Type B pancreatic cell (in vitro differentiated cells): ENCODE data around the gene APC2. TPM values are rescaled to one million over a fixed set of nuclear protein-coding genes. Genes with fewer than 3 reads are reported as not detected.
"Not testable (repeated sequence)": the region's sequence is repeated elsewhere in the genome, so short reads cannot be mapped to it uniquely, and the experiment has no call there.

Source experiments
- DNase-seq: peaks from one replicate; pipeline ENCODE4 v3.0.0; 2021; ENCODE audit warnings: mixed read lengths; ENCODE audit not compliant: unreplicated experiment; ENCODE audit errors: extremely low spot score
- H3K27ac Mint-ChIP-seq: 2 replicates; pipeline ENCODE4 v1.8.0; 2021; ENCODE audit warnings: mild to moderate bottlenecking, mixed read lengths
- H3K27me3 Mint-ChIP-seq: 2 replicates; pipeline ENCODE4 v1.8.0; 2021; ENCODE audit warnings: mixed read lengths
- H3K36me3 Mint-ChIP-seq: 2 replicates; pipeline ENCODE4 v1.8.0; 2021; ENCODE audit warnings: mixed read lengths
- H3K4me1 Mint-ChIP-seq: one replicate; pipeline ENCODE4 v1.8.0; 2021; ENCODE audit warnings: mixed read lengths; ENCODE audit not compliant: unreplicated experiment
- H3K4me3 Mint-ChIP-seq: 2 replicates; pipeline ENCODE4 v1.8.0; 2021; ENCODE audit warnings: mild to moderate bottlenecking, mixed read lengths
- H3K9me3 Mint-ChIP-seq: 2 replicates; pipeline ENCODE4 v1.8.0; 2021; ENCODE audit warnings: mixed read lengths
- total RNA-seq: library from RNA; stranded (reverse); gene quantifications from 2 replicates; pipeline ENCODE4 v1.2.1, GENCODE V29; 2021; ENCODE audit warnings: low replicate concordance
- TF ChIP-seq, protein P1 (sequence below): fragments of 200-600 bp; sonication (generic); conservative IDR thresholded peaks from 2 replicates; pipeline ENCODE4 v1.5.0; 2021; ENCODE audit warnings: antibody characterized with exemption, mild to moderate bottlenecking

The APC2 gene
- total RNA-seq, 1 donor from 2014 or later, result 9.2 TPM

DNA sequence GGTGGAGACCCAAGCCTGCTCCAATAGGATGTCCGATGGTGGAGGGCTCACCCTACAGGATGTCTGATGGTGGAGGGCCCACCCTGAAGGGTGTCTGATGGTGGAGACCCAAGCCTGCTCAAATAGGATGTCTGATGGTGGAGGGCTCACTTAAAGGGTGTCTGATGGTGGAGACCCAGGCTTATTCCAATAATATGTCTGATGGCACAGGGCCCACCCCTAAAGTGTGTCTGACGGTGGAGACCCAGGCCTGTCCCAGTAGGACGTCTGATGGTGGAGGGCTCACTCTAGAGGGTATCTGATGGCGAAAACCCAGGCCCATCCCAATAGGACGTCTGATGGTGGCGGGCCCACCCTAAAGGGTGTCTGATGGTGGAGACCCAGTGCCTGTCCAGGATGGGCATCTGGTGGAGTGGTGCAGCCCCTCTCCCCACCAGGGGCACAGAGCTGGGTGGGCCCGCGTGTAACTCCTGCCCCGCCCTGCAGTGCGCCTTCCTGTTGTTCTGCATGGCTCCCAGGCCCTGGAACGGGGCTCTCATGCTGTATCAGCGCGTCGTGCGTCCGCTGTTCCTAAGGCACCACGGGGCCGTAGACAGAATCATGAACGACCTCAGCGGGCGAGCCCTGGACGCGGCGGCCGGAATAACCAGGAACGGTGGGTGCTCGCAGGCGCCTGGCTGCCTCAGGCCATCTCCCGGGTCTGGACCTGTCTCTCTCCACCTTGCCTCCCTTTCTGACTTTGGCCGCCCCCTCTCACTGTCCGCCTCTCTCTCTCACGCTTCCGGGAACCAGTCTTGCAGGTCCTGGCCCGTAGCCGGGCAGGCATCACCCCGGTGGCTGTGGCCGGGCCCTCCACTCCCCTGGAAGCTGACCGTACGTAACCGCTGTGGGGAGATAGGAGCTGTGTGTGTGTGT, 46.1 kb downstream of the APC2 start:
- peaks cover 15% of the 10 kb centered on the region for H3K27me3 Mint-ChIP-seq
- no peak overlapping the region for H3K4me3 Mint-ChIP-seq
- DNase-seq, result no peak
- H3K27ac Mint-ChIP-seq, result no peak overlapping the region
- TF ChIP-seq, protein P1, sequence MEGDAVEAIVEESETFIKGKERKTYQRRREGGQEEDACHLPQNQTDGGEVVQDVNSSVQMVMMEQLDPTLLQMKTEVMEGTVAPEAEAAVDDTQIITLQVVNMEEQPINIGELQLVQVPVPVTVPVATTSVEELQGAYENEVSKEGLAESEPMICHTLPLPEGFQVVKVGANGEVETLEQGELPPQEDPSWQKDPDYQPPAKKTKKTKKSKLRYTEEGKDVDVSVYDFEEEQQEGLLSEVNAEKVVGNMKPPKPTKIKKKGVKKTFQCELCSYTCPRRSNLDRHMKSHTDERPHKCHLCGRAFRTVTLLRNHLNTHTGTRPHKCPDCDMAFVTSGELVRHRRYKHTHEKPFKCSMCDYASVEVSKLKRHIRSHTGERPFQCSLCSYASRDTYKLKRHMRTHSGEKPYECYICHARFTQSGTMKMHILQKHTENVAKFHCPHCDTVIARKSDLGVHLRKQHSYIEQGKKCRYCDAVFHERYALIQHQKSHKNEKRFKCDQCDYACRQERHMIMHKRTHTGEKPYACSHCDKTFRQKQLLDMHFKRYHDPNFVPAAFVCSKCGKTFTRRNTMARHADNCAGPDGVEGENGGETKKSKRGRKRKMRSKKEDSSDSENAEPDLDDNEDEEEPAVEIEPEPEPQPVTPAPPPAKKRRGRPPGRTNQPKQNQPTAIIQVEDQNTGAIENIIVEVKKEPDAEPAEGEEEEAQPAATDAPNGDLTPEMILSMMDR, result no peak
- H3K9me3 Mint-ChIP-seq, result no peaks in the 10 kb centered on the region
- H3K36me3 Mint-ChIP-seq, result no peaks in the 10 kb centered on the region
- H3K4me1 Mint-ChIP-seq, result peaks cover 8% of the 10 kb centered on the region

- H3K4me3 Mint-ChIP-seq, result no peak overlapping the region
- no peak overlapping the region for H3K27ac Mint-ChIP-seq
- H3K4me1 Mint-ChIP-seq, result peaks cover 4% of the 10 kb centered on the region
- DNase-seq, result no peak
- no peaks in the 10 kb centered on the region for H3K36me3 Mint-ChIP-seq
- peaks cover 14% of the 10 kb centered on the region for H3K27me3 Mint-ChIP-seq
- TF ChIP-seq, protein P1, result no peak
- H3K9me3 Mint-ChIP-seq, result no peaks in the 10 kb centered on the region
These were observed 47.0 kb downstream of the APC2 start for GRCh38 chr19:1496714-1497577.

DNA sequence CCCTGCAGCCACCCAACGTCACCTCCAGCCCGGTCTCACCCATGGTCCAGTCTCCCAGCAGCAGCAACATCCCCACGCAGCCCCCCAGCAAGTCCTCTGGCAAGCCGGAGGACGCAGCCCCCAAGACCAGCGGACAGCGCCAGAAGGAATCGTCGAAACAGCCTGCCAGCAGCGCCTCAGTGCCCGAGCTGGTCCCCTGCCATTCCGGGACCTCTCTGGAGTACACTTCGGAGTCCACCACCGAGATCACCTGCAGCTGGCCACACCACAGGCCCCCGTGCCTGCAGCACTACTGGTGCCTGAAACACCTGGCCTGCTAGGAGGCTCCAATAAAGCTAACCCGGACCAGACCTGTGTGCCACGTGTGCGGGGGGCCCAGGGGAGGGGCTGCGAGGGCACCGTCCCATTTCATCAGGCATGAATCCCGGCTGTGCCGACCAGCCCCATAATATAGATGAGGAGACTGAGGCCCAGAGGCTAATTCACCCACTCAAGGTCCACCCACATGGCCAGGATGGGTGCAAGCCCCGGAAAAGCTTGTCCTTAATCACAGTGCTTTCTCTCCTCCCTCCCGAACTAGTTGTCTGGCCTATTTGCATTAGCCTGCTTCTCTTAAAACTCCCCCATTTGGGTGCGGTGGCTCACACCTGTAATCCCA, 47.8 kb downstream of the APC2 start:
- TF ChIP-seq, protein P1, result no peak
- H3K27me3 Mint-ChIP-seq, result peaks cover 10% of the 10 kb centered on the region
- no peak overlapping the region for H3K4me3 Mint-ChIP-seq
- no peaks in the 10 kb centered on the region for H3K36me3 Mint-ChIP-seq
- H3K27ac Mint-ChIP-seq, result no peak overlapping the region
- peaks cover 4% of the 10 kb centered on the region for H3K4me1 Mint-ChIP-seq
- DNase-seq, result no peak
- no peaks in the 10 kb centered on the region for H3K9me3 Mint-ChIP-seq

DNA sequence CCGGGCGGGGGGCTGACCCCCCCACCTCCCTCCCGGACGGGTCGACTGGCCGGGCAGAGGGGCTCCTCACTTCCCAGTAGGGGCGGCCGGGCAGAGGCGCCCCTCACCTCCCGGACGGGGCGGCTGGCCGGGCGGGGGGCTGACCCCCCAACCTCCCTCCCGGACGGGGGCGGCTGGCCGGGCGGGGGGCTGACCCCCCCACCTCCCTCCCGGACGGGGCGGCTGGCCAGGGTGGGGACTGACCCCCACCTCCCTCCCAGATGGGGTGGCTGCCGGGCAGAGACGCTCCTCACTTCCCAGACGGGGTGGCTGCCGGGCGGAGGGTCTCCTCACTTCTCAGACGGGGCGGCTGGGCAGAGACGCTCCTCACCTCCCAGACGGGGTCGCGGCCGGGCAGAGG, 49.3 kb downstream of the APC2 start:
- H3K27ac Mint-ChIP-seq, H3K36me3 Mint-ChIP-seq, H3K9me3 Mint-ChIP-seq, DNase-seq, H3K4me1 Mint-ChIP-seq, H3K4me3 Mint-ChIP-seq: not testable (repeated sequence)
- H3K27me3 Mint-ChIP-seq, result peaks cover 15% of the 10 kb centered on the region

GRCh38 chr19:1501200-1501595, 51.3 kb downstream of the APC2 start:
- H3K4me1 Mint-ChIP-seq, result peaks cover 4% of the 10 kb centered on the region
- no peaks in the 10 kb centered on the region for H3K9me3 Mint-ChIP-seq
- peaks cover 30% of the 10 kb centered on the region for H3K27me3 Mint-ChIP-seq
- H3K27ac Mint-ChIP-seq, result no peak overlapping the region
- no peaks in the 10 kb centered on the region for H3K36me3 Mint-ChIP-seq
- H3K4me3 Mint-ChIP-seq, result peak overlapping the region; percentile 41
- no peak for DNase-seq
- TF ChIP-seq, protein P1, result no peak
